ENCODE results near the gene CCDC60. TPM values are rescaled to one million over a fixed set of nuclear protein-coding genes. Genes with fewer than 3 reads are reported as not detected.
A peak's percentile ranks its signal among the peaks of the same experiment; 100 is the strongest.

CCDC60 gene
- total RNA-seq, 1 donor from 2014 or later: not detected

DNA sequence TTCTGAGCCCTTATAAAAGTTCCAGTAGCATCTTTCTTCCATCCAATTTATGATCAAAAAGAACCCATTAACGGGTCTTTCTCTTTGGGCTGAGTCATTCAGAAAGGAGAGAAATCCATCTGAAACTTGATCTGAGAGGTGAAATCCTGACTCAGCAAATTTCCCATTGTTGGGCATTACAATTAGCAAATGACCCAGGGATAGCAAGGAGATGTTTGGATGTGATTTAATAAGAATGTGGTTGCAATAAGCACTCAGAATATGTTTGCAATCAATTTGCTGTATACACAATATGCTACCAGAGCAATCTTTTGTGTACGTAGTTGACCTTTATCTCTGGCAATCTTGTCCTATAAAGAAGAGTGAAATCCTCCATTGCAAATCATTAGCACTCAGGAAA is 122.7 kb downstream of the CCDC60 start:
- TF ChIP-seq, protein P1, sequence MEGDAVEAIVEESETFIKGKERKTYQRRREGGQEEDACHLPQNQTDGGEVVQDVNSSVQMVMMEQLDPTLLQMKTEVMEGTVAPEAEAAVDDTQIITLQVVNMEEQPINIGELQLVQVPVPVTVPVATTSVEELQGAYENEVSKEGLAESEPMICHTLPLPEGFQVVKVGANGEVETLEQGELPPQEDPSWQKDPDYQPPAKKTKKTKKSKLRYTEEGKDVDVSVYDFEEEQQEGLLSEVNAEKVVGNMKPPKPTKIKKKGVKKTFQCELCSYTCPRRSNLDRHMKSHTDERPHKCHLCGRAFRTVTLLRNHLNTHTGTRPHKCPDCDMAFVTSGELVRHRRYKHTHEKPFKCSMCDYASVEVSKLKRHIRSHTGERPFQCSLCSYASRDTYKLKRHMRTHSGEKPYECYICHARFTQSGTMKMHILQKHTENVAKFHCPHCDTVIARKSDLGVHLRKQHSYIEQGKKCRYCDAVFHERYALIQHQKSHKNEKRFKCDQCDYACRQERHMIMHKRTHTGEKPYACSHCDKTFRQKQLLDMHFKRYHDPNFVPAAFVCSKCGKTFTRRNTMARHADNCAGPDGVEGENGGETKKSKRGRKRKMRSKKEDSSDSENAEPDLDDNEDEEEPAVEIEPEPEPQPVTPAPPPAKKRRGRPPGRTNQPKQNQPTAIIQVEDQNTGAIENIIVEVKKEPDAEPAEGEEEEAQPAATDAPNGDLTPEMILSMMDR (IDR thresholded peaks at IDR 0.05): no peak
- no peak overlapping the region for H3K27ac ChIP-seq
- no peak overlapping the region for H3K4me3 ChIP-seq
- H3K36me3 ChIP-seq: no peaks in the 10 kb centered on the region
- H3K4me1 ChIP-seq: no peaks in the 10 kb centered on the region
- ATAC-seq (no peak), DNase-seq (no peak)
- intact Hi-C loops (cut with DNase I): no loop called here
- no peaks in the 10 kb centered on the region for H3K27me3 ChIP-seq
- no peaks in the 10 kb centered on the region for H3K9me3 ChIP-seq

GRCh38 chr12:119459481-119459880 is 125.0 kb downstream of the CCDC60 start:
- Histone ChIP-seq H3K9me3 (no peaks in the 10 kb centered on the region), H3K4me3 (no peak overlapping the region), H3K36me3 (no peaks in the 10 kb centered on the region), H3K27me3 (no peaks in the 10 kb centered on the region), H3K4me1 (no peaks in the 10 kb centered on the region), H3K27ac (no peak overlapping the region)
- intact Hi-C loops (cut with DNase I): no loop called here
- TF ChIP-seq, protein P1 (IDR thresholded peaks at IDR 0.05): no peak
- no peak for DNase-seq
- ATAC-seq: no peak

DNA sequence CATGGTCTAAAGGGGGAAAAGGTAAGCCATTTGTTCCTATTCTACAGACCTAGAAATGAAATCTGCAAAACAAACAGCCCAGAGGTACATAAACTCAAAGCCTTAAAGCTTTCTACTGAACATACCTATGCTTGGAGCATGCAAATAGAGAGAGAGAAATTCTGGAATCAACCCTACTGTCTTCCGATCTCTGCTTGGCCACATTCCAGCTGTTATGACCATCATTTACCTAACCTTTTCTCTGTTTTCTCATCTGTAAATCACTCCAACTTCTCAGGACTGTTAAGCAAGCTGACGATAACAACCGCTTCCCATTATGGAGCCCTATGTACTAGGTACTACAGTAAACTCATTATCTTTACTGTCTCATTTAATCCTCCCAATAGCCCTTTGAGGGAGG is 126.3 kb downstream of the CCDC60 start:
- DNase-seq: no peak
- ATAC-seq: no peak
- TF ChIP-seq, protein P1 (IDR thresholded peaks at IDR 0.05): no peak
- H3K9me3 ChIP-seq: no peaks in the 10 kb centered on the region
- H3K4me3 ChIP-seq: no peak overlapping the region
- intact Hi-C loops (cut with DNase I): no loop called here
- no peaks in the 10 kb centered on the region for H3K27me3 ChIP-seq
- H3K4me1 ChIP-seq: no peaks in the 10 kb centered on the region
- H3K36me3 ChIP-seq: no peaks in the 10 kb centered on the region
- no peak overlapping the region for H3K27ac ChIP-seq

DNA sequence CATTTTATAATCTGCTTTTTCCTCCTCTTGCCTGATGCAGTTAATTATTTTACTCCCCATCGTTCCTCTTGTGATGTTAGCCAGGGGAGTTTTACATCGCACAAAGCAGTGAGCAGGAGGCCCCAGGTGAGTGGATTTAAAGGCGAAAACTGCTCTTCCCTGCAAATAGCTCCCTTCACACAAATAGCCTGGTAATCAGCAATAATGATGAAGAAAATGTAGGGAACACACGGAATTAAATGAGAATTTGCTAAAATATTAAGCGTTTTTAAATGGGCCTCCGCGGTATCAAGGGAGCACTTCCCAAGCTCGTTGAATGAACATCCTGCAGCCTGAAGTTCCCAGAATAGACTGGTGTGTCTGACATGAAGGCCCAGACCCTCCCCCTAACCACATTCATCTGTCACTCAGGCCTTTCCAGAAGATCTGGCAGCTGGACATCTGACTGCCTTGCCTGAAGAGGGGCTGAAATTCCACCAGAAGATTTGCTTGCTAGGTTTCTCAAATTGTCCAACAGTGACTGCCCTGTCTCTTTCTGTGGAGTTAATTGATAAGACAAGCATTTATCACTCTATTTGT is 127.2 kb downstream of the CCDC60 start:
- Histone ChIP-seq H3K4me3 (no peak overlapping the region), H3K4me1 (no peaks in the 10 kb centered on the region), H3K9me3 (no peaks in the 10 kb centered on the region), H3K27ac (no peak overlapping the region), H3K27me3 (no peaks in the 10 kb centered on the region), H3K36me3 (no peaks in the 10 kb centered on the region)
- intact Hi-C loops (cut with DNase I): no loop called here
- DNase-seq (no peak), ATAC-seq (no peak)
- TF ChIP-seq, protein P1 (IDR thresholded peaks at IDR 0.05): no peak

DNA sequence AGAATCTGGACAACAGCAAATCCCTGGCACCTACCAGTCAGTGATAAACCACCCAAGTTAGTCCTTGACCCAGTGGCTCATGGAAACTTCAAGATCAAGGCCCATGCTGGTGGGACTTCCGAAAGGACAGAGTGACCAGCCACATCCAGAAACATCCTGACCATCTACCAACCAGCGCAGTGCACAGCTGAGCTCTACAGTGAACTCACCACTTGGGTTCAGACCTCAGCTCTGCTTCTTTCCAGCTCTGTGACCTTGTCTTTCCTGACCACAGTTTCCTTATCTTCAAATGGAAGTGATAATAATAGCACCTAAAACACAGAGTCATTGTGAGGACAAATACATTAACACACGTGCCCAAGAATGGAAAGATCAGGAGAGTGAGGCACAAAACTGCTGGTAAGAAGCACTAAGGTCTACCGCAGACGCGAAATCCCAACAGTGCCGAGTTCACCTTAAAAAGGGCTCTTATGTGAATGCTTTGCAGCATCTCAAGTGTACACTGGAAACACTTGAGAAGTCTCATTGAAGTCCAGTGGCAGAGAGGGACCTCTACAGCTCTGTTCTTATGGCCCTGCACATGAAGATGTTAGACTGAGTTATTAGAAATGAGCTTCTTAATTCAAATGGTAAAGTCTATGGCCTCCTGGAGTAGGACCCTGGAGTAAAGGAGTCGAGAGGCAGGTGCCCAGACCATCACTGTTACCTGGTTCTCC is 128.8 kb downstream of the CCDC60 start:
- TF ChIP-seq, protein P1 (IDR thresholded peaks at IDR 0.05): no peak
- intact Hi-C loops (cut with DNase I): no loop called here
- no peak for DNase-seq
- Histone ChIP-seq H3K27me3 (no peaks in the 10 kb centered on the region), H3K27ac (no peak overlapping the region), H3K4me3 (no peak overlapping the region), H3K9me3 (no peaks in the 10 kb centered on the region), H3K36me3 (no peaks in the 10 kb centered on the region), H3K4me1 (no peaks in the 10 kb centered on the region)
- peak; percentile 58 for ATAC-seq

Data from upper lobe of right lung (tissue), 1 donor.